ENCODE data around the gene ZDHHC11. TPM values are rescaled to one million over a fixed set of nuclear protein-coding genes. Genes with fewer than 3 reads are reported as not detected.
A peak's percentile ranks its signal among the peaks of the same experiment; 100 is the strongest.
"Not testable (repeated sequence)": the region's sequence is repeated elsewhere in the genome, so short reads cannot be mapped to it uniquely, and the experiment has no call there.

Gene ZDHHC11
- total and polyA plus RNA-seq, 4 donors = 11.7 to 21.6 (median 16.1) TPM

DNA sequence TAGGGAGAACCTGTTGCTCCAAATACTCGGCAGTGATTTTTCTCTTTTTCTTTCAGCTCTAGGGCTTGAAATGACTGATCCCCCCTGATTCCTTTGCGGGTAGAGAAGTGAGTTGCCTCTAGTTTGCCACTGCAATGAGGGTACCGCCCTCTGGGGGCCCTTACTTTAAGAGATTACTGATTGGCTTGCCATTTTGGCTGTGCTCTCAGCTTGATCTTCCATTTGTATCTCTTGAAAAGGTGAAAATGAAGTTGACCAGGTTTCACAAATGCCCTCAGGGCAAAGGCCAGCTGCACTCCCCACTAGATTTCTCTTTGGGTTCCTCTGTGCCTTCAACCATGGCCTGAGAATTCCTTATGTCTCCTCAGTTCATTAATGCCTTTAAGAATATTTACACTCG lies 52.8 kb downstream of the ZDHHC11 start:
- DNase-seq (ENCODE audit: low read depth in 4 of 6, low spot score in 6 of 6); H3K9me3 ChIP-seq (ENCODE audit: control insufficient read depth, insufficient read depth, low read length); H3K4me1 ChIP-seq (ENCODE audit: control insufficient read depth, insufficient read depth, low read length); H3K36me3 ChIP-seq (ENCODE audit: control insufficient read depth, insufficient read depth, low read length); H3K4me3 ChIP-seq (ENCODE audit: low read depth, low read length); H3K27me3 ChIP-seq (ENCODE audit: control insufficient read depth, insufficient read depth, low read length); H3K27ac ChIP-seq (ENCODE audit: low read depth, low read length): not testable (repeated sequence)
- 55% methylated on average over 1 of the region's 4 CpGs for WGBS (ENCODE audit: insufficient coverage)

GRCh38 chr5:795873-796272 lies 54.9 kb downstream of the ZDHHC11 start:
- H3K4me3 ChIP-seq (ENCODE audit: low read depth, low read length); H3K36me3 ChIP-seq (ENCODE audit: control insufficient read depth, insufficient read depth, low read length); H3K4me1 ChIP-seq (ENCODE audit: control insufficient read depth, insufficient read depth, low read length); H3K27me3 ChIP-seq (ENCODE audit: control insufficient read depth, insufficient read depth, low read length); H3K27ac ChIP-seq (ENCODE audit: low read depth, low read length); DNase-seq (ENCODE audit: low read depth in 4 of 6, low spot score in 6 of 6); H3K9me3 ChIP-seq (ENCODE audit: control insufficient read depth, insufficient read depth, low read length): not testable (repeated sequence)
- no CpG with 5 or more reads among the region's 1 CpG for WGBS (ENCODE audit: insufficient coverage)

- H3K9me3 ChIP-seq (ENCODE audit: control insufficient read depth, insufficient read depth, low read length); H3K36me3 ChIP-seq (ENCODE audit: control insufficient read depth, insufficient read depth, low read length); DNase-seq (ENCODE audit: low read depth in 4 of 6, low spot score in 6 of 6); H3K4me3 ChIP-seq (ENCODE audit: low read depth, low read length); H3K27ac ChIP-seq (ENCODE audit: low read depth, low read length); H3K27me3 ChIP-seq (ENCODE audit: control insufficient read depth, insufficient read depth, low read length); H3K4me1 ChIP-seq (ENCODE audit: control insufficient read depth, insufficient read depth, low read length): not testable (repeated sequence)
- WGBS (ENCODE audit: insufficient coverage) = 100% methylated on average over 1 of the region's 1 CpG
Observed at GRCh38 chr5:794948-795347, 55.8 kb downstream of the ZDHHC11 start.

- not testable (repeated sequence) for H3K27ac ChIP-seq (ENCODE audit: low read depth, low read length); H3K27me3 ChIP-seq (ENCODE audit: control insufficient read depth, insufficient read depth, low read length); H3K36me3 ChIP-seq (ENCODE audit: control insufficient read depth, insufficient read depth, low read length); H3K4me3 ChIP-seq (ENCODE audit: low read depth, low read length); DNase-seq (ENCODE audit: low read depth in 4 of 6, low spot score in 6 of 6); H3K9me3 ChIP-seq (ENCODE audit: control insufficient read depth, insufficient read depth, low read length)
- 91% methylated on average over 10 of the region's 10 CpGs for WGBS (ENCODE audit: insufficient coverage)
- peaks cover 12% of the 10 kb centered on the region for H3K4me1 ChIP-seq (ENCODE audit: control insufficient read depth, insufficient read depth, low read length)
Observed at GRCh38 chr5:788703-789102, 62.1 kb downstream of the ZDHHC11 start.

- not testable (repeated sequence) for H3K36me3 ChIP-seq (ENCODE audit: control insufficient read depth, insufficient read depth, low read length); H3K27ac ChIP-seq (ENCODE audit: low read depth, low read length); H3K27me3 ChIP-seq (ENCODE audit: control insufficient read depth, insufficient read depth, low read length); H3K4me3 ChIP-seq (ENCODE audit: low read depth, low read length); H3K9me3 ChIP-seq (ENCODE audit: control insufficient read depth, insufficient read depth, low read length); DNase-seq (ENCODE audit: low read depth in 4 of 6, low spot score in 6 of 6)
- WGBS (ENCODE audit: insufficient coverage) = 94% methylated on average over 4 of the region's 6 CpGs
- peaks cover 17% of the 10 kb centered on the region for H3K4me1 ChIP-seq (ENCODE audit: control insufficient read depth, insufficient read depth, low read length)
Observed at GRCh38 chr5:787857-788233, 62.9 kb downstream of the ZDHHC11 start.

DNA sequence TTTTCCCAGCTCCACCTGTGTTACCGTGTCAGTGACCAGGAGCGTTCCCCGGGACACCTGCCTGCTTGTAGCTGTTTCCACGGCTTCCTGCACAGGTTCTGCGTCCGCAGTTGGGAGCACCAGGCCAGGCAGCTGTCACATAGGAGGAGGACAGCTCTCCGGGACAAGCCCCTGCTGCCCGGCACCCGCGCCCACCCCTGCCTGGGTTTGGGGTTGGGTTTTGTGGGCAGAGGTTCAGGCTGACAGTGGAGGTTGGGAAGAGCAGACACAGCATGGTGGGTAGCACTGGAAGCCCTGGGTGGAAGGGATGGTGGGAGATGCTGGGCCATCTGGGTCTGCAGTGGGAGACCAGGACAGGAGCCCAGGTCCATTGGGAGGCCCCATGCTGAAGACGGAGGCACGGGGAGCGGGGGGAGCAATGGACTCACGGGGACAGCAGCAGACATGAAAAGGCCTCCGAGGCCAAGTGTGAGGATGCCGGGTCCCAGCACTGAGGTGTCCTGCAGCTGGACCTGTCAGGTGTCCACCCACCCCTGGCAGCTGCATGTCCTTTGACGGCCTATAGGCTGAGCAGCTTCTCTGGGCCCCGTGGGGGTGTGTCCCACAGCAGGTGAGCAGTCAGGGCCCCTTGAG lies 63.4 kb downstream of the ZDHHC11 start:
- H3K4me3 ChIP-seq (ENCODE audit: low read depth, low read length); H3K9me3 ChIP-seq (ENCODE audit: control insufficient read depth, insufficient read depth, low read length); H3K36me3 ChIP-seq (ENCODE audit: control insufficient read depth, insufficient read depth, low read length); H3K27me3 ChIP-seq (ENCODE audit: control insufficient read depth, insufficient read depth, low read length); H3K27ac ChIP-seq (ENCODE audit: low read depth, low read length); DNase-seq (ENCODE audit: low read depth in 4 of 6, low spot score in 6 of 6): not testable (repeated sequence)
- peaks cover 17% of the 10 kb centered on the region for H3K4me1 ChIP-seq (ENCODE audit: control insufficient read depth, insufficient read depth, low read length)
- 93% methylated on average over 6 of the region's 18 CpGs for WGBS (ENCODE audit: insufficient coverage)

GRCh38 chr5:785181-785705 lies 65.5 kb downstream of the ZDHHC11 start:
- not testable (repeated sequence) for H3K27ac ChIP-seq (ENCODE audit: low read depth, low read length); H3K9me3 ChIP-seq (ENCODE audit: control insufficient read depth, insufficient read depth, low read length); H3K36me3 ChIP-seq (ENCODE audit: control insufficient read depth, insufficient read depth, low read length); H3K27me3 ChIP-seq (ENCODE audit: control insufficient read depth, insufficient read depth, low read length)
- peak overlapping the region; percentile 18 for H3K4me3 ChIP-seq (ENCODE audit: low read depth, low read length)
- WGBS (ENCODE audit: insufficient coverage) = 6% methylated on average over 20 of the region's 43 CpGs
- DNase-seq (ENCODE audit: low read depth in 4 of 6, low spot score in 6 of 6) = peak in 1 of 6 donors; percentile 44
- H3K4me1 ChIP-seq (ENCODE audit: control insufficient read depth, insufficient read depth, low read length) = peaks cover 17% of the 10 kb centered on the region

GRCh38 chr5:784428-785177 lies 66.2 kb downstream of the ZDHHC11 start, which contains the start of gene ZDHHC11B:
TSS of gene ZDHHC11B (minus strand) at chr5:784729. CDS start at chr5:766919, 17,810 bp downstream.
- Histone ChIP-seq H3K4me3 (ENCODE audit: low read depth, low read length) (peak within 1 kb of the TSS; percentile 50), H3K4me1 (ENCODE audit: control insufficient read depth, insufficient read depth, low read length) (peaks cover 17% of the 10 kb centered on the region)
- WGBS (ENCODE audit: insufficient coverage) = under 1% methylated on average over 100 of the region's 101 CpGs
- not testable (repeated sequence) for H3K9me3 ChIP-seq (ENCODE audit: control insufficient read depth, insufficient read depth, low read length); H3K27me3 ChIP-seq (ENCODE audit: control insufficient read depth, insufficient read depth, low read length); H3K27ac ChIP-seq (ENCODE audit: low read depth, low read length); H3K36me3 ChIP-seq (ENCODE audit: control insufficient read depth, insufficient read depth, low read length)
- peak in 5 of 6 donors; percentile 71 to 95 (median 87) for DNase-seq (ENCODE audit: low read depth in 4 of 6, low spot score in 6 of 6)

DNA sequence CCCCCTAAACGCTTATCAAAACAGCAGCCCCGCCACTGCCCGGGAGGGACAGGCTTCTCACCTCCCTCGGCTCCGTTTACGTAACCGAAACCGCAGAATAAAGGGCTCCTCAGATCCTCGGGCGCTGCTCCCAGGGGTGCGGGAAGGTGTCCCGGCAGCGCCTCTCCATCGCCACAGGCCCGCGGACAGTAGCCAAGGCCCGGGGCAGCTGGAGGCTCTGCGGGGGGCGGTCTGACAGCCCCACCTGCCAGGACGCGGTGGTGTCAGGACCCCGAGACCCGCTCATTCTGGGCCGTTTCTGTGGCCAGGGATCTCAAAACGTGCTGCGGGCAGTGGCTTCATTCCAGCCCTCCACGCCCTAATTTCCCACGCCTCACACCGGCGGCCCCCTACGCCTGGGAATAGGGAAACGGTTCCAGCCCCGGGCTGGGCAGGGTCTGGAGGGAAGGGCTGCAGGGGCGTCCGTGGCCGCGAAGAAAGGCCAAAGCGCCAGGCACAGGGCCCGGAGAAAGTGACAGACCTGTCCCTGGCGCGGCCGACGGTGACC lies 66.8 kb downstream of the ZDHHC11 start:
- H3K27ac ChIP-seq (ENCODE audit: low read depth, low read length); H3K36me3 ChIP-seq (ENCODE audit: control insufficient read depth, insufficient read depth, low read length); H3K27me3 ChIP-seq (ENCODE audit: control insufficient read depth, insufficient read depth, low read length); H3K9me3 ChIP-seq (ENCODE audit: control insufficient read depth, insufficient read depth, low read length): not testable (repeated sequence)
- under 1% methylated on average over 43 of the region's 43 CpGs for WGBS (ENCODE audit: insufficient coverage)
- Histone ChIP-seq H3K4me3 (ENCODE audit: low read depth, low read length) (peak overlapping the region; percentile 50), H3K4me1 (ENCODE audit: control insufficient read depth, insufficient read depth, low read length) (peaks cover 17% of the 10 kb centered on the region)
- DNase-seq (ENCODE audit: low read depth in 4 of 6, low spot score in 6 of 6) = peak in 2 of 6 donors; percentile 40 to 42
